Measurements from ENCODE around the gene CABCOCO1. TPM values are rescaled to one million over a fixed set of nuclear protein-coding genes. Genes with fewer than 3 reads are reported as not detected.

CABCOCO1 gene
- total and polyA plus RNA-seq, 9 of the 15 experiments (the other 6 are each of a cell fraction or from before 2014, with no cell fraction given) = 0.04 TPM; not detected in 8

DNA sequence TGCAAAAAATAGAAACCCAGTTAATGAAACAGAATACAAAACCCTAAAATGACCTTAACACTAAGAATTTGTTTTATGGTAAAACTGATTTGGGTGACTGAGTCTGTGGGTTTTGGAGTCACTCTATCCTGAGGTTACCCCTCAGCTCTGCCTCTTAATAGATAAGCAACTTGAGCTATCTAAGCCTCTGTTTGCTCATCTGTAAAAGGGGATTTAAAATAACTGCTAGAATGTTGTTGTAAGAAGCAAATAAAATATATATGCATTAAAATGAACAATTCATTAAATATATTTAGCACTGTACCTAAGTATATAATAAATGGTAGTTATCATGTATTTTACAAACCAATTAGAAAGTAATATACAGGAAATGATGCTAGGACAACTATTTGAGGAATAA lies 115.4 kb downstream of the CABCOCO1 start (continued):
- no peak for TF ChIP-seq BRD9 (IDR thresholded peaks at IDR 0.05; ENCODE audit: low read depth, partially characterized antibody)
- TF ChIP-seq RBFOX2 (IDR thresholded peaks at IDR 0.05; ENCODE audit: low read depth, low read length) = no peak
- no peak for TF ChIP-seq SIN3A (IDR thresholded peaks at IDR 0.05; ENCODE audit: borderline replicate concordance in 2 of 2, control insufficient read depth in 1 of 2, low read depth in 2 of 2, low read length in 2 of 2)
- TF ChIP-seq, protein P1, sequence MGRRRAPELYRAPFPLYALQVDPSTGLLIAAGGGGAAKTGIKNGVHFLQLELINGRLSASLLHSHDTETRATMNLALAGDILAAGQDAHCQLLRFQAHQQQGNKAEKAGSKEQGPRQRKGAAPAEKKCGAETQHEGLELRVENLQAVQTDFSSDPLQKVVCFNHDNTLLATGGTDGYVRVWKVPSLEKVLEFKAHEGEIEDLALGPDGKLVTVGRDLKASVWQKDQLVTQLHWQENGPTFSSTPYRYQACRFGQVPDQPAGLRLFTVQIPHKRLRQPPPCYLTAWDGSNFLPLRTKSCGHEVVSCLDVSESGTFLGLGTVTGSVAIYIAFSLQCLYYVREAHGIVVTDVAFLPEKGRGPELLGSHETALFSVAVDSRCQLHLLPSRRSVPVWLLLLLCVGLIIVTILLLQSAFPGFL (CRISPR knock-in tag; IDR thresholded peaks at IDR 0.05) = no peak
- TF ChIP-seq BCL6 (CRISPR knock-in tag; IDR thresholded peaks at IDR 0.05) = no peak
- TF ChIP-seq HEY1 (CRISPR knock-in tag; IDR thresholded peaks at IDR 0.05; ENCODE audit: borderline replicate concordance) = no peak
- TF ChIP-seq CBFA2T3 (IDR thresholded peaks at IDR 0.05) = peak; percentile 81
- TF ChIP-seq CBX3 (IDR thresholded peaks at IDR 0.05; ENCODE audit: borderline replicate concordance in 1 of 2, low read length in 2 of 2) = peak in 1 of 2 experiments; percentile 81; a peak in 2 of 3 replicates
- TF ChIP-seq, protein P2, sequence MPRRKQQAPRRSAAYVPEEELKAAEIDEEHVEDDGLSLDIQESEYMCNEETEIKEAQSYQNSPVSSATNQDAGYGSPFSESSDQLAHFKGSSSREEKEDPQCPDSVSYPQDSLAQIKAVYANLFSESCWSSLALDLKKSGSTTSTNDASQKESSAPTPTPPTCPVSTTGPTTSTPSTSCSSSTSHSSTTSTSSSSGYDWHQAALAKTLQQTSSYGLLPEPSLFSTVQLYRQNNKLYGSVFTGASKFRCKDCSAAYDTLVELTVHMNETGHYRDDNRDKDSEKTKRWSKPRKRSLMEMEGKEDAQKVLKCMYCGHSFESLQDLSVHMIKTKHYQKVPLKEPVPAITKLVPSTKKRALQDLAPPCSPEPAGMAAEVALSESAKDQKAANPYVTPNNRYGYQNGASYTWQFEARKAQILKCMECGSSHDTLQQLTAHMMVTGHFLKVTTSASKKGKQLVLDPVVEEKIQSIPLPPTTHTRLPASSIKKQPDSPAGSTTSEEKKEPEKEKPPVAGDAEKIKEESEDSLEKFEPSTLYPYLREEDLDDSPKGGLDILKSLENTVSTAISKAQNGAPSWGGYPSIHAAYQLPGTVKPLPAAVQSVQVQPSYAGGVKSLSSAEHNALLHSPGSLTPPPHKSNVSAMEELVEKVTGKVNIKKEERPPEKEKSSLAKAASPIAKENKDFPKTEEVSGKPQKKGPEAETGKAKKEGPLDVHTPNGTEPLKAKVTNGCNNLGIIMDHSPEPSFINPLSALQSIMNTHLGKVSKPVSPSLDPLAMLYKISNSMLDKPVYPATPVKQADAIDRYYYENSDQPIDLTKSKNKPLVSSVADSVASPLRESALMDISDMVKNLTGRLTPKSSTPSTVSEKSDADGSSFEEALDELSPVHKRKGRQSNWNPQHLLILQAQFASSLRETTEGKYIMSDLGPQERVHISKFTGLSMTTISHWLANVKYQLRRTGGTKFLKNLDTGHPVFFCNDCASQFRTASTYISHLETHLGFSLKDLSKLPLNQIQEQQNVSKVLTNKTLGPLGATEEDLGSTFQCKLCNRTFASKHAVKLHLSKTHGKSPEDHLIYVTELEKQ (CRISPR knock-in tag; IDR thresholded peaks at IDR 0.05) = no peak
- no peak for TF ChIP-seq KDM5B (IDR thresholded peaks at IDR 0.05; ENCODE audit: insufficient replicate concordance, low read depth, low read length)
- TF ChIP-seq, protein P3, sequence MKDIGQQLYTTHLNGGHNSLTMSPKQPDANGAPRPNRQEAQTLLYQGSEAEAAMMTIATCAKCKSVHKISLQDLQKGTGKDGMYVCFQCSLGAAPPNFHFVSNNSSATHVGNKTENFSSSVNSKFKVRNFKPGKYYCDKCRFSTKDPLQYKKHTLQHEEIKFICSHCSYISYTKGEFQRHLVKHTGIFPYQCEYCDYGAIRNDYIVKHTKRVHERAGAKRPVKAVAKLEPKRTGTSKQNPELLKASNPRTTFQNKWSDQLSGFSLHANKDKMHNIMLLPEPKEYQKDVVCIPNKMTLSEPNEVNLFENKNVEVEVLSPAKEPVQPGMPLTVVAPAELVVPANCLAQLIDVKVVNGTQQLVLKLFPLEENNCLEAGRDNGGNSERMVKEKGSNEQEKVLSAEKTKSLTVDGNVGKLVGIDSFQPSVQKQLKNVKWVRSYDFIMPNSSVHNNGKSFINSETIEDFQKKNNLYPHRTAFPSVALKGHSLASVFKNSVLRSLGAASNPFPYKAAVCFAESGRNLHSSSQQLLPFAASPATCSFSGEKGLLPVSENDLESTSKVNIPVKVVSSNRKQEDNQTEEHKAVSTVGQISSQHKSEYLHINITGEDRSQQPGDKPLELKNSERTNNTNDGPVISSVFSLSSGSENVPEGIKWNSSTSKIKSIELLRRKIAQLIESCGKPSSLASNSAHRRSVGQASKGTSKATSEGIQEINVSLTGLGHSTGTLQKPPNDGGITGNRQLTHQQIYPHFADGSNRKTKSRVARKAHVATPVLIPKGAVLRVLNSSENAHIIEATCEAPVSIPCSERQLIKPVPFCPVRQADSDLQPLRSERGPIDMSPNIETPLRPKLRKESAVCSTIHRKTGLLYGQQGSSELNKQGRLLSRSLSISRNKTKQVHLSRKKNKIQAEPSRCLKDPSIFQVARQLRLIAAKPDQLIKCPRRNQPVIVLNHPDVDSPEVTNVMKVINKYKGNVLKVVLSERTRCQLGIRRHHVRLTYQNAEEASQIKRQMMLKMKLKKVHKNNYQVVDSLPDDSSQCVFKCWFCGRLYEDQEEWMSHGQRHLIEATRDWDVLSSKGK (CRISPR knock-in tag; IDR thresholded peaks at IDR 0.05) = no peak
- no peak for TF ChIP-seq ZNF384 (IDR thresholded peaks at IDR 0.05; ENCODE audit: low read depth, low read length)
- TF ChIP-seq RBM25 (IDR thresholded peaks at IDR 0.05; ENCODE audit: low read depth, low read length, severe bottlenecking) = peak; percentile 95
- TF ChIP-seq, protein P4, sequence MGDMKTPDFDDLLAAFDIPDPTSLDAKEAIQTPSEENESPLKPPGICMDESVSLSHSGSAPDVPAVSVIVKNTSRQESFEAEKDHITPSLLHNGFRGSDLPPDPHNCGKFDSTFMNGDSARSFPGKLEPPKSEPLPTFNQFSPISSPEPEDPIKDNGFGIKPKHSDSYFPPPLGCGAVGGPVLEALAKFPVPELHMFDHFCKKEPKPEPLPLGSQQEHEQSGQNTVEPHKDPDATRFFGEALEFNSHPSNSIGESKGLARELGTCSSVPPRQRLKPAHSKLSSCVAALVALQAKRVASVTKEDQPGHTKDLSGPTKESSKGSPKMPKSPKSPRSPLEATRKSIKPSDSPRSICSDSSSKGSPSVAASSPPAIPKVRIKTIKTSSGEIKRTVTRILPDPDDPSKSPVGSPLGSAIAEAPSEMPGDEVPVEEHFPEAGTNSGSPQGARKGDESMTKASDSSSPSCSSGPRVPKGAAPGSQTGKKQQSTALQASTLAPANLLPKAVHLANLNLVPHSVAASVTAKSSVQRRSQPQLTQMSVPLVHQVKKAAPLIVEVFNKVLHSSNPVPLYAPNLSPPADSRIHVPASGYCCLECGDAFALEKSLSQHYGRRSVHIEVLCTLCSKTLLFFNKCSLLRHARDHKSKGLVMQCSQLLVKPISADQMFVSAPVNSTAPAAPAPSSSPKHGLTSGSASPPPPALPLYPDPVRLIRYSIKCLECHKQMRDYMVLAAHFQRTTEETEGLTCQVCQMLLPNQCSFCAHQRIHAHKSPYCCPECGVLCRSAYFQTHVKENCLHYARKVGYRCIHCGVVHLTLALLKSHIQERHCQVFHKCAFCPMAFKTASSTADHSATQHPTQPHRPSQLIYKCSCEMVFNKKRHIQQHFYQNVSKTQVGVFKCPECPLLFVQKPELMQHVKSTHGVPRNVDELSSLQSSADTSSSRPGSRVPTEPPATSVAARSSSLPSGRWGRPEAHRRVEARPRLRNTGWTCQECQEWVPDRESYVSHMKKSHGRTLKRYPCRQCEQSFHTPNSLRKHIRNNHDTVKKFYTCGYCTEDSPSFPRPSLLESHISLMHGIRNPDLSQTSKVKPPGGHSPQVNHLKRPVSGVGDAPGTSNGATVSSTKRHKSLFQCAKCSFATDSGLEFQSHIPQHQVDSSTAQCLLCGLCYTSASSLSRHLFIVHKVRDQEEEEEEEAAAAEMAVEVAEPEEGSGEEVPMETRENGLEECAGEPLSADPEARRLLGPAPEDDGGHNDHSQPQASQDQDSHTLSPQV (IDR thresholded peaks at IDR 0.05) = peak; percentile 34; the same call in 1 of the 2 replicates

All from K562 (cell line).